Measurements from ENCODE around the gene PRND. TPM values are rescaled to one million over a fixed set of nuclear protein-coding genes. Genes with fewer than 3 reads are reported as not detected.

The PRND gene
- total and polyA plus RNA-seq, 2 of the 13 experiments (the other 11 are each of a cell fraction or from before 2014, with no cell fraction given) = not detected

GRCh38 chr20:4684837-4685413 is 36.8 kb upstream of the PRND start (continued):
- peak; percentile 68; the same call in 1 of the 2 replicates for TF ChIP-seq ZHX1 (CRISPR knock-in tag; IDR thresholded peaks at IDR 0.05; ENCODE audit: low read depth)
- TF ChIP-seq MIXL1 (CRISPR knock-in tag; IDR thresholded peaks at IDR 0.05) = no peak
- TF ChIP-seq ZIK1 (CRISPR knock-in tag; IDR thresholded peaks at IDR 0.05; ENCODE audit: borderline replicate concordance, low read depth) = no peak
- TF ChIP-seq ZNF44 (CRISPR knock-in tag; IDR thresholded peaks at IDR 0.05) = no peak
- peak; percentile 42; the same call in 1 of the 2 replicates for TF ChIP-seq THAP11 (CRISPR knock-in tag; IDR thresholded peaks at IDR 0.05)
- TF ChIP-seq SCMH1 (CRISPR knock-in tag; IDR thresholded peaks at IDR 0.05; ENCODE audit: borderline replicate concordance) = no peak
- 0 out of 2 replicates have a peak, but pooled peaks have one; percentile 31 for TF ChIP-seq CEBPG (CRISPR knock-in tag; IDR thresholded peaks at IDR 0.05)
- TF ChIP-seq DBP (CRISPR knock-in tag; IDR thresholded peaks at IDR 0.05; ENCODE audit: not compliant biosample characterization) = no peak
- no peak for TF ChIP-seq KDM6A (CRISPR knock-in tag; IDR thresholded peaks at IDR 0.05; ENCODE audit: low read depth)
- TF ChIP-seq SRSF9 (IDR thresholded peaks at IDR 0.05; ENCODE audit: borderline replicate concordance, insufficient read depth, low read depth, low read length, poor library complexity, severe bottlenecking) = no peak
- TF ChIP-seq TBX2 (CRISPR knock-in tag; IDR thresholded peaks at IDR 0.05; ENCODE audit: borderline replicate concordance) = no peak
- no peak for TF ChIP-seq ZFP1 (CRISPR knock-in tag; IDR thresholded peaks at IDR 0.05)
- TF ChIP-seq ZNF160 (CRISPR knock-in tag; IDR thresholded peaks at IDR 0.05) = no peak
- peak; percentile 70; the same call in 1 of the 2 replicates for TF ChIP-seq SAP130 (CRISPR knock-in tag; IDR thresholded peaks at IDR 0.05; ENCODE audit: low read depth)
- no peak for TF ChIP-seq GLI4 (CRISPR knock-in tag; IDR thresholded peaks at IDR 0.05; ENCODE audit: borderline replicate concordance)
- no peak for TF ChIP-seq ZNF569 (CRISPR knock-in tag; IDR thresholded peaks at IDR 0.05; ENCODE audit: borderline replicate concordance)
- no peak for TF ChIP-seq ARHGAP35 (CRISPR knock-in tag; IDR thresholded peaks at IDR 0.05; ENCODE audit: borderline replicate concordance)
- no peak for TF ChIP-seq ZNF879 (CRISPR knock-in tag; IDR thresholded peaks at IDR 0.05)
- TF ChIP-seq ZNF770 (CRISPR knock-in tag; IDR thresholded peaks at IDR 0.05) = peak; percentile 98
- no peak for TF ChIP-seq CERS6 (CRISPR knock-in tag; IDR thresholded peaks at IDR 0.05)
- no peak for TF ChIP-seq PRMT3 (CRISPR knock-in tag; IDR thresholded peaks at IDR 0.05; ENCODE audit: borderline replicate concordance, low read depth)
- no peak for TF ChIP-seq HDAC6 (IDR thresholded peaks at IDR 0.05; ENCODE audit: low read depth, low read length)
- no peak for TF ChIP-seq MZF1 (CRISPR knock-in tag; IDR thresholded peaks at IDR 0.05; ENCODE audit: borderline replicate concordance)
- no peak for TF ChIP-seq HNRNPK (IDR thresholded peaks at IDR 0.05; ENCODE audit: low read depth, low read length, poor library complexity, severe bottlenecking)
- no peak for TF ChIP-seq FOXC1 (CRISPR knock-in tag; IDR thresholded peaks at IDR 0.05; ENCODE audit: borderline replicate concordance)

Measured in HepG2 (cell line).